K562 (cell line): ENCODE data around the gene TMEM252. TPM values are rescaled to one million over a fixed set of nuclear protein-coding genes. Genes with fewer than 3 reads are reported as not detected.

Experiments
- BCOR ChIP-seq: fragments of 450-650 bp; IDR thresholded peaks from 2 replicates; pipeline ENCODE4 v1.6.1; 2016
- CAMTA2 ChIP-seq: fragments of 250-450 bp; sonication (Bioruptor Pico); conservative IDR thresholded peaks from 2 replicates; pipeline ENCODE4 v1.5.1; 2022
- CC2D1A ChIP-seq: fragments of 450-650 bp; IDR thresholded peaks from 2 replicates; pipeline ENCODE4 v1.6.1; 2017; ENCODE audit warnings: mild to moderate bottlenecking
- CCNT2 ChIP-seq: IDR thresholded peaks from 2 replicates; pipeline ENCODE4 v1.6.1; 2011; ENCODE audit warnings: borderline replicate concordance, low read depth, mild to moderate bottlenecking, moderate library complexity, mixed read lengths, low read length; ENCODE audit not compliant: insufficient read length; ENCODE audit errors: extremely low read depth
- DMBX1 ChIP-seq: fragments of 250-450 bp; sonication (Bioruptor Pico); IDR thresholded peaks from 2 replicates; pipeline ENCODE4 v1.8.0; 2022; ENCODE audit warnings: inconsistent platforms, mild to moderate bottlenecking, moderate library complexity, borderline replicate concordance
- EP400 ChIP-seq: fragments of 450-650 bp; IDR thresholded peaks from 2 replicates; pipeline ENCODE4 v1.6.1; 2017; ENCODE audit warnings: antibody characterized with exemption, mild to moderate bottlenecking, moderate library complexity
- ETV1 ChIP-seq: fragments of 450-650 bp; conservative IDR thresholded peaks from 2 replicates; pipeline ENCODE4 v1.6.1; 2016; ENCODE audit warnings: missing genetic modification characterization, control low read depth, low read depth, missing compliant biosample characterization
- GABPB2 ChIP-seq: fragments of 250-450 bp; sonication (Bioruptor Pico); conservative IDR thresholded peaks from 2 replicates; pipeline ENCODE4 v1.5.1; 2021; ENCODE audit warnings: mild to moderate bottlenecking
- GMEB1 ChIP-seq: fragments of 250-450 bp; sonication (Bioruptor Pico); IDR thresholded peaks from 2 replicates; pipeline ENCODE4 v1.4.0; 2020; ENCODE audit warnings: mild to moderate bottlenecking
- NBN ChIP-seq: fragments of 450-650 bp; IDR thresholded peaks from 2 replicates; pipeline ENCODE4 v1.6.1; 2016; ENCODE audit warnings: low read depth, mild to moderate bottlenecking
- NCOA4 ChIP-seq: fragments of 450-650 bp; IDR thresholded peaks from 2 replicates; pipeline ENCODE4 v1.6.1; 2018; ENCODE audit warnings: mild to moderate bottlenecking; ENCODE audit not compliant: partially characterized antibody
- NFYB ChIP-seq: IDR thresholded peaks from 2 replicates; pipeline ENCODE4 v1.6.1; 2011; ENCODE audit warnings: mild to moderate bottlenecking, moderate library complexity; ENCODE audit not compliant: insufficient read length; ENCODE audit errors: extremely low read depth
- NR2C1 ChIP-seq, 2 experiments: fragments of 450-650 bp; IDR thresholded peaks; 2 replicates each; pipeline ENCODE4 v1.6.1; 2017; ENCODE audit warnings: mild to moderate bottlenecking in 2 of 2, antibody characterized with exemption in 1 of 2, inconsistent platforms in 1 of 2, missing compliant biosample characterization in 1 of 2, missing genetic modification characterization in 1 of 2
- PBX2 ChIP-seq, 2 experiments: IDR thresholded peaks in 1 of 2; conservative IDR thresholded peaks in 1 of 2; 2 replicates each; pipeline ENCODE4 v1.6.1; 2016; ENCODE audit warnings: low read depth in 2 of 2, mild to moderate bottlenecking in 1 of 2, missing compliant biosample characterization in 1 of 2, missing genetic modification characterization in 1 of 2, moderate library complexity in 1 of 2
- SRSF3 ChIP-seq: fragments of 200-400 bp; formaldehyde crosslinking; IDR thresholded peaks from 2 replicates; pipeline ENCODE4 v1.6.1; 2016; ENCODE audit warnings: mild to moderate bottlenecking, low read length, moderate library complexity; ENCODE audit not compliant: insufficient read depth
- TEAD4 ChIP-seq, 2 experiments: sonication (generic) in 1 of 2; formaldehyde crosslinking in 1 of 2; IDR thresholded peaks; 2 replicates each; pipeline versions ENCODE4 v1.6.1 to v1.8.0; 2012 to 2022; ENCODE audit warnings: borderline replicate concordance in 1 of 2, inconsistent platforms in 1 of 2, low read length in 1 of 2, mild to moderate bottlenecking in 1 of 2, missing genetic modification reagents in 1 of 2
- ZFP1 ChIP-seq: fragments of 450-650 bp; formaldehyde crosslinking; IDR thresholded peaks from 2 replicates; pipeline ENCODE4 v1.4.0; 2020; ENCODE audit warnings: mild to moderate bottlenecking, mixed read lengths
- ZNF121 ChIP-seq: sonication (generic); formaldehyde crosslinking; conservative IDR thresholded peaks from 2 replicates; pipeline ENCODE4 v1.8.0; 2022; ENCODE audit warnings: missing genetic modification reagents
- ZNF165 ChIP-seq: fragments of 250-450 bp; sonication (Bioruptor Pico); IDR thresholded peaks from 2 replicates; pipeline ENCODE4 v1.4.0; 2020; ENCODE audit warnings: borderline replicate concordance
- ZNF717 ChIP-seq: fragments of 250-450 bp; sonication (Bioruptor Pico); IDR thresholded peaks from 2 replicates; pipeline ENCODE4 v1.5.0; 2021
- polyA plus RNA-seq, 8 experiments: library from polyadenylated mRNA; depleted of rRNA in 4 of 8; stranded (reverse) in 5 of 8; unstranded in 3 of 8; fragments of >200 nt; fragmentation: Nextera tagmentation in 2 of 8; fragmentation: Illumina TruSeq in 1 of 8; extraction: Ambion mirVana in 2 of 8; extraction: Trizol in 1 of 8; gene quantifications; 2 replicates each; pipeline versions ENCODE4 v1.2.1 to v1.2.3, GENCODE V29; 2011 to 2014; ENCODE audit warnings: inconsistent platforms in 1 of 8, missing spikeins in 1 of 8
- total RNA-seq, 7 experiments: library from RNA; depleted of rRNA in 6 of 7; stranded (reverse); fragments of >200 nt in 6 of 7; fragmentation: Illumina TruSeq in 2 of 7; extraction: Trizol in 2 of 7; gene quantifications; 2 replicates each; pipeline versions ENCODE4 v1.2.1 to v1.2.3, GENCODE V29; 2011 to 2021; ENCODE audit warnings: low replicate concordance in 1 of 7
- TF ChIP-seq, protein P1 (sequence below): fragments of 450-650 bp; IDR thresholded peaks from 2 replicates; pipeline ENCODE4 v1.6.1; 2017; ENCODE audit warnings: mild to moderate bottlenecking, moderate library complexity
- TF ChIP-seq, protein P2 (sequence below): IDR thresholded peaks from 2 replicates; pipeline ENCODE4 v1.6.1; 2016; ENCODE audit warnings: missing genetic modification characterization, missing compliant biosample characterization

Gene TMEM252
- total and polyA plus RNA-seq, 9 of the 15 experiments (the other 6 are each of a cell fraction or from before 2014, with no cell fraction given): not detected

DNA sequence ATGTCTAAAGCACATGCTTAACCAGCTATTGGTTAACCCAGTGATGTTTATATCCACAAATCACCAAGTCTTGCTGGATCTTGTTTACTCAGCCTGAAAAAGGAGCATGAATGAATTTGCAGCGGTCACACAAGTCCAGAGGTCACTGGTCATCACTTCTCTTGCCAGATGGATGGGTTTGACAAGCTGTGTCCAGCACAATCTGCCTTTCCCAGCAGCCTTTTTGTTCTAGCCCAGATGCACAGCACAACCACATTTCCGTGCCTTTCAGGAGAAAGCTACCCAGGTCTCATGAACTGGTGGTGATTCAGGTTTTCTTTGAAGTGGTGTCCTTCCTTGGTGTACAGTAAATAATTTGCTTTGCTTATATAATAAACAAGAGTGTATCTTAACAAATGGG lies 32.1 kb downstream of the TMEM252 start (continued):
- TF ChIP-seq NR2C1 (IDR thresholded peaks at IDR 0.05): no peak
- TF ChIP-seq NR2C1 (tag; IDR thresholded peaks at IDR 0.05): peak; percentile 18; the same call in 1 of the 2 replicates
- TF ChIP-seq ZNF165 (CRISPR knock-in tag): no peak
- peak; percentile 65; the same call in 1 of the 2 replicates for TF ChIP-seq DMBX1 (CRISPR knock-in tag)
- TF ChIP-seq BCOR: 0 out of 2 replicates have a peak, but pooled peaks have one; percentile 32
- no peak for TF ChIP-seq PBX2 (CRISPR knock-in tag; IDR thresholded peaks at IDR 0.05; ENCODE audit: low read depth)
- 0 out of 2 replicates have a peak, but pooled peaks have one; percentile 26 for TF ChIP-seq PBX2 (tag; conservative IDR thresholded peaks at IDR 0.05; ENCODE audit: low read depth)
- no peak for TF ChIP-seq ZNF121 (CRISPR knock-in tag)
- no peak for TF ChIP-seq GABPB2
- no peak for TF ChIP-seq ETV1 (tag)
- no peak for TF ChIP-seq ZFP1 (CRISPR knock-in tag)
- no peak for TF ChIP-seq NFYB
- TF ChIP-seq GMEB1 (CRISPR knock-in tag): no peak
- TF ChIP-seq, protein P1, sequence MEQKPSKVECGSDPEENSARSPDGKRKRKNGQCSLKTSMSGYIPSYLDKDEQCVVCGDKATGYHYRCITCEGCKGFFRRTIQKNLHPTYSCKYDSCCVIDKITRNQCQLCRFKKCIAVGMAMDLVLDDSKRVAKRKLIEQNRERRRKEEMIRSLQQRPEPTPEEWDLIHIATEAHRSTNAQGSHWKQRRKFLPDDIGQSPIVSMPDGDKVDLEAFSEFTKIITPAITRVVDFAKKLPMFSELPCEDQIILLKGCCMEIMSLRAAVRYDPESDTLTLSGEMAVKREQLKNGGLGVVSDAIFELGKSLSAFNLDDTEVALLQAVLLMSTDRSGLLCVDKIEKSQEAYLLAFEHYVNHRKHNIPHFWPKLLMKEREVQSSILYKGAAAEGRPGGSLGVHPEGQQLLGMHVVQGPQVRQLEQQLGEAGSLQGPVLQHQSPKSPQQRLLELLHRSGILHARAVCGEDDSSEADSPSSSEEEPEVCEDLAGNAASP: no peak
- TF ChIP-seq EP400: no peak
- TF ChIP-seq TEAD4 (IDR thresholded peaks at IDR 0.05; ENCODE audit: low read length): peak; percentile 96
- TF ChIP-seq TEAD4 (CRISPR knock-in tag; IDR thresholded peaks at IDR 0.05; ENCODE audit: borderline replicate concordance): no peak
- peak; percentile 66 for TF ChIP-seq CC2D1A
- no peak for TF ChIP-seq NCOA4
- TF ChIP-seq, protein P2, sequence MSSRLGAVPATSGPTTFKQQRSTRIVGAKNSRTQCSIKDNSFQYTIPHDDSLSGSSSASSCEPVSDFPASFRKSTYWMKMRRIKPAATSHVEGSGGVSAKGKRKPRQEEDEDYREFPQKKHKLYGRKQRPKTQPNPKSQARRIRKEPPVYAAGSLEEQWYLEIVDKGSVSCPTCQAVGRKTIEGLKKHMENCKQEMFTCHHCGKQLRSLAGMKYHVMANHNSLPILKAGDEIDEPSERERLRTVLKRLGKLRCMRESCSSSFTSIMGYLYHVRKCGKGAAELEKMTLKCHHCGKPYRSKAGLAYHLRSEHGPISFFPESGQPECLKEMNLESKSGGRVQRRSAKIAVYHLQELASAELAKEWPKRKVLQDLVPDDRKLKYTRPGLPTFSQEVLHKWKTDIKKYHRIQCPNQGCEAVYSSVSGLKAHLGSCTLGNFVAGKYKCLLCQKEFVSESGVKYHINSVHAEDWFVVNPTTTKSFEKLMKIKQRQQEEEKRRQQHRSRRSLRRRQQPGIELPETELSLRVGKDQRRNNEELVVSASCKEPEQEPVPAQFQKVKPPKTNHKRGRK (tag): no peak
- no peak for TF ChIP-seq CAMTA2 (CRISPR knock-in tag)
- TF ChIP-seq CCNT2: peak; percentile 65
- no peak for TF ChIP-seq ZNF717 (CRISPR knock-in tag)
- TF ChIP-seq SRSF3: no peak
- no peak for TF ChIP-seq NBN
